Osteocyte (in vitro differentiated cells): Measurements from ENCODE around the gene CDH22. TPM values are rescaled to one million over a fixed set of nuclear protein-coding genes. Genes with fewer than 3 reads are reported as not detected.

Experiments
- DNase-seq: peaks from one replicate; pipeline ENCODE4 v3.0.0; 2021; ENCODE audit warnings: mixed read lengths; ENCODE audit not compliant: unreplicated experiment; ENCODE audit errors: extremely low spot score
- H3K27ac Mint-ChIP-seq: one replicate; pipeline ENCODE4 v1.8.0; 2021; ENCODE audit warnings: mild to moderate bottlenecking, mixed read lengths; ENCODE audit not compliant: unreplicated experiment
- H3K27me3 Mint-ChIP-seq: one replicate; pipeline ENCODE4 v1.8.0; 2021; ENCODE audit warnings: mixed read lengths; ENCODE audit not compliant: unreplicated experiment
- H3K36me3 Mint-ChIP-seq: one replicate; pipeline ENCODE4 v1.8.0; 2021; ENCODE audit warnings: mixed read lengths; ENCODE audit not compliant: unreplicated experiment
- H3K4me1 Mint-ChIP-seq: one replicate; pipeline ENCODE4 v1.8.0; 2021; ENCODE audit warnings: mixed read lengths; ENCODE audit not compliant: unreplicated experiment
- H3K4me3 Mint-ChIP-seq: one replicate; pipeline ENCODE4 v1.8.0; 2021; ENCODE audit warnings: mild to moderate bottlenecking, moderate library complexity, mixed read lengths; ENCODE audit not compliant: unreplicated experiment
- H3K9me3 Mint-ChIP-seq: one replicate; pipeline ENCODE4 v1.8.0; 2021; ENCODE audit warnings: mixed read lengths; ENCODE audit not compliant: unreplicated experiment
- total RNA-seq: library from RNA; stranded (reverse); gene quantifications from 2 replicates; pipeline ENCODE4 v1.2.1, GENCODE V29; 2021
- TF ChIP-seq, protein P1 (sequence below): fragments of 200-600 bp; sonication (generic); IDR thresholded peaks from 2 replicates; pipeline ENCODE4 v1.5.0; 2021; ENCODE audit warnings: antibody characterized with exemption, mild to moderate bottlenecking, moderate library complexity

Gene CDH22
- total RNA-seq, 1 donor from 2014 or later: not detected

DNA sequence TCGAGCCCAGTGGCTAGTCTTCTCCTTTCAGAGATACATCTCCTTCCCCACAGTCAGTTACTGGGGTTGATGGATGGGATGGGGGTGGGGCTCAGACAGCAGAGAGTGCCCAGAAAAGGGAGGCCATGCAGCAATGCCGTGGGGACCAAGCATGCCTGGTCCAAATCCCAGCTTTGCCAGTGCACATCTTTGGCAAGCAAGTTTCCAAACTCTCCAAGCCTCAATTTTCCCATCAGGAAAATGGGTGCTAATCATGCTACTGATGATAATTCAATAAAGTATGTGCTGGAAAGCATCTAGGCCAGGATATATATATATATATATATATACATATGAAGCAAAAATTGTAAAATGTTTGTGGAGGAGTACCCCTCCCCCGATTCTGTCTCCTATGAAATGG, 111.3 kb downstream of the CDH22 start:
- TF ChIP-seq, protein P1, sequence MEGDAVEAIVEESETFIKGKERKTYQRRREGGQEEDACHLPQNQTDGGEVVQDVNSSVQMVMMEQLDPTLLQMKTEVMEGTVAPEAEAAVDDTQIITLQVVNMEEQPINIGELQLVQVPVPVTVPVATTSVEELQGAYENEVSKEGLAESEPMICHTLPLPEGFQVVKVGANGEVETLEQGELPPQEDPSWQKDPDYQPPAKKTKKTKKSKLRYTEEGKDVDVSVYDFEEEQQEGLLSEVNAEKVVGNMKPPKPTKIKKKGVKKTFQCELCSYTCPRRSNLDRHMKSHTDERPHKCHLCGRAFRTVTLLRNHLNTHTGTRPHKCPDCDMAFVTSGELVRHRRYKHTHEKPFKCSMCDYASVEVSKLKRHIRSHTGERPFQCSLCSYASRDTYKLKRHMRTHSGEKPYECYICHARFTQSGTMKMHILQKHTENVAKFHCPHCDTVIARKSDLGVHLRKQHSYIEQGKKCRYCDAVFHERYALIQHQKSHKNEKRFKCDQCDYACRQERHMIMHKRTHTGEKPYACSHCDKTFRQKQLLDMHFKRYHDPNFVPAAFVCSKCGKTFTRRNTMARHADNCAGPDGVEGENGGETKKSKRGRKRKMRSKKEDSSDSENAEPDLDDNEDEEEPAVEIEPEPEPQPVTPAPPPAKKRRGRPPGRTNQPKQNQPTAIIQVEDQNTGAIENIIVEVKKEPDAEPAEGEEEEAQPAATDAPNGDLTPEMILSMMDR: no peak
- H3K4me1 Mint-ChIP-seq: no peaks in the 10 kb centered on the region
- H3K27me3 Mint-ChIP-seq: peaks cover 12% of the 10 kb centered on the region
- DNase-seq: no peak
- H3K4me3 Mint-ChIP-seq: no peak overlapping the region
- no peaks in the 10 kb centered on the region for H3K36me3 Mint-ChIP-seq
- H3K9me3 Mint-ChIP-seq: no peaks in the 10 kb centered on the region
- H3K27ac Mint-ChIP-seq: no peak overlapping the region

DNA sequence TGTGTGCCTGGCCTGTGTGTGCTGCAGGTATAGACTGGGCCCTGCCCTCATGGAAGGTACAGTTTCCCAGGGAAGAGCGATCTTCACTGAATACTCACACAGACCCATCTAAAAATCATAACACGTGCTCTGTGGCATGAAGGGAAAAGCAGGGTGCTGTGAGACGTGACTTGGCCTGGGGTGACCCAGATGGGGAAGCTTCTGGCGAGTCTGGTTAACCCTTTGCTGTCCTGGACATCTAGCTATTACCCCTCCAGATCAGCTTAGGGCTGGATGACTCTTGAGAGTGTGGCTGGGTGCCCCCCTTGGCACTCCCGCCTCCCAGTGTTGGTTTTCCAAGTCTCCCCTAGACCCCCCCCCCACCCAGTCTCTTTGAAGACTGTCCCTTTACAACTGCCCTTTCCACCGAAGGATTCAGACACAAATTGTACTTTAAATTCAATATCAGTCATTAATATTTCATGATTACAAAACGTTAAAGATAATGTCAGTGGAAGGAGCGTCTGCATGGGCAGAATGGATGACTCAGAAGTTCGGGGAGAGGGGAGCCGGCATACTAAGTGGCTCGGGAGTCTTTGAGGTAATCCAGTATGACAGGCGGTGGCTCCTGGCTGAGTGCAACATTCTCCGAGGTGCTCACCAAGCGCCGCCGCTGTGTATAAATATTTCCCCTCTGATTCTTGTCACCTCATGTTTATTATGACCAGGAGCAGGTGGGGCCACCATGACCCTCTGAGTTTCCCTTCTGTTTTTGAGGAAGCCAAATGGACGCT, 112.8 kb downstream of the CDH22 start:
- no peaks in the 10 kb centered on the region for H3K36me3 Mint-ChIP-seq
- no peak overlapping the region for H3K4me3 Mint-ChIP-seq
- H3K9me3 Mint-ChIP-seq: no peaks in the 10 kb centered on the region
- H3K4me1 Mint-ChIP-seq: no peaks in the 10 kb centered on the region
- H3K27ac Mint-ChIP-seq: no peak overlapping the region
- DNase-seq: no peak
- TF ChIP-seq, protein P1: no peak
- peaks cover 15% of the 10 kb centered on the region for H3K27me3 Mint-ChIP-seq

DNA sequence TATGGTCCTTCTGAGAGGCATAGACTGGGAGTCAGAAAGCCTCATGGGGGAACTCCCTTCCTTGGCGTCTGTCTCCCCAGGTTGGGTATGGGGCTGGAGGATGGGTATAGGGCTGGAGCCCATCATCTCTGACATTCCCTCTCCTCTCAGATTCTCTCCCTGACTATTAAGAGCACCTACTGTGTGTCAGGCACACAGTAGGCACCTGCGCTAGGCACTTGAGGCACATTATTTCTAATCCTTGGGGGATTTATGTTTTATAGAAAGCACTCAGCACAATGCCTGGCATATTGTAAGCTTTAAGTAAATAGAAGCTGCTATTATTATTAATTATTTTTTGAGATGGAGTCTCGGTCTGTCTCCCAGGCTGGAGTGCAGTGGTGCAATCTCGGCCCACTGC, 113.9 kb downstream of the CDH22 start:
- TF ChIP-seq, protein P1: no peak
- Mint-ChIP-seq H3K27me3 (peaks cover 15% of the 10 kb centered on the region), H3K27ac (no peak overlapping the region), H3K4me1 (no peaks in the 10 kb centered on the region), H3K9me3 (no peaks in the 10 kb centered on the region), H3K4me3 (no peak overlapping the region), H3K36me3 (no peaks in the 10 kb centered on the region)
- no peak for DNase-seq

DNA sequence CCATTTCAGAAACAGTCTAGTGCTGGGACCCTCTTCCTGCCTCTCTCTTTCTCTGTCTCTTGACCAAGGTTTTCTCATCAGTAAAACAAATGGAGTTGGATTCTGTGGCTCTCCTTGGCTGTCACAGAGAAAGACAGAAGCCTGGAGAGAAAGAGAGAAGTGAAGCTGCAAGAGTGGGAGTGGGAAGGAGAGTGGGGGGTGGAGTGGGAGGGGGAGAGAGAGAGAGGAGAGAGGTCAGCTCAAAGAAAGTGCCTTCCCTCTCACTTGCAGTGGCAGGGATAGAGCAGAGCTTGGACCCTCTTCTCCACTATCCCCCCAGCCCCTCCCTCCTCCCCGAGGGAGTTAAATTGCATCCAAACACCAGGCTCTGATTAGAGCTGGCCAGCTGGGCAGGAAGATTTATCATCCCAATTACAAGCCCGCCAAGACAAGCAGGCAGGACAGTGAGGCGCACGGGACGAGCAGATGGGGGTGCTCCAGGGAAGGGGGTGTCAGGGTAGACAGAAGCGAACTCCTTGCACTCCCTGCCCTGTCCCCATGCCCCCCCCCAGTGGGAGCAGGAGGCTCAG, 115.8 kb downstream of the CDH22 start:
- no peak overlapping the region for H3K27ac Mint-ChIP-seq
- H3K27me3 Mint-ChIP-seq: peaks cover 12% of the 10 kb centered on the region
- H3K9me3 Mint-ChIP-seq: no peaks in the 10 kb centered on the region
- no peaks in the 10 kb centered on the region for H3K36me3 Mint-ChIP-seq
- DNase-seq: no peak
- H3K4me1 Mint-ChIP-seq: no peaks in the 10 kb centered on the region
- TF ChIP-seq, protein P1: no peak
- H3K4me3 Mint-ChIP-seq: no peak overlapping the region

DNA sequence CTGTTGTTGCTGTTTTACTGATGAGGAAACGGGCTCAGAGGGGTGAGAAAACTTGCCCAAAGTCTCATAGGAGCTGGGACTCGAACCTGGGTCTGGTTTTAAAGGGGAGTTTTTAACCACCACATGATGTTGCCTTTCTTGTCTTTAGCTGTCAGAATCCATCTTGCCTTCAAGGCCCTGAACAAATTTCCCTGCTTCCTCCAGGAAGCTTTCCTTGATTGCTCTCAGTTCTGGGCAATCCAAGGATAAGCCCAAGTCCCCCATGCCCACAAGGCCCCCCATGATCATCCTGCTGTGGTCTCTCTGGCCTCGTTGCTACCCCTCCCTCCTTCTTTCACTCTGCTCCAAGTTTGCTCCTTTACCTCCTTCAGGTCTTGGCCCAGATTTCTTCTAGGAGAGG, 116.7 kb downstream of the CDH22 start:
- Mint-ChIP-seq H3K27ac (no peak overlapping the region), H3K9me3 (no peaks in the 10 kb centered on the region), H3K4me1 (no peaks in the 10 kb centered on the region), H3K36me3 (no peaks in the 10 kb centered on the region), H3K27me3 (peaks cover 12% of the 10 kb centered on the region), H3K4me3 (no peak overlapping the region)
- DNase-seq: no peak
- TF ChIP-seq, protein P1: no peak
